SJSA1 (cell line): Measurements from ENCODE around the gene SCYL1. TPM values are rescaled to one million over a fixed set of nuclear protein-coding genes. Genes with fewer than 3 reads are reported as not detected.

Source experiments
- DNase-seq, 2 experiments: peaks; one replicate each; pipeline ENCODE4 v3.0.0-alpha.2; 2015 to 2020; ENCODE audit warnings: low spot score in 2 of 2, low read depth in 1 of 2
- H3K27ac ChIP-seq: fragments of 250-450 bp; sonication (Bioruptor Pico); 2 replicates; pipeline ENCODE4 v1.5.1; 2020; ENCODE audit warnings: mild to moderate bottlenecking, moderate library complexity
- H3K27me3 ChIP-seq: fragments of 250-450 bp; sonication (Bioruptor Pico); replicated peaks from 2 replicates; pipeline ENCODE4 v1.5.1; 2020; ENCODE audit warnings: mild to moderate bottlenecking, moderate library complexity
- H3K36me3 ChIP-seq: fragments of 250-450 bp; sonication (Bioruptor Pico); 2 replicates; pipeline ENCODE4 v1.5.1; 2020; ENCODE audit warnings: mild to moderate bottlenecking
- H3K4me1 ChIP-seq: fragments of 250-450 bp; sonication (Bioruptor Pico); replicated peaks from 2 replicates; pipeline ENCODE4 v1.6.1; 2021; ENCODE audit warnings: mild to moderate bottlenecking
- H3K4me3 ChIP-seq: fragments of 250-450 bp; sonication (Bioruptor Pico); 2 replicates; pipeline ENCODE4 v1.5.1; 2020; ENCODE audit warnings: mild to moderate bottlenecking
- H3K9me3 ChIP-seq: fragments of 250-450 bp; sonication (Bioruptor Pico); replicated peaks from 2 replicates; pipeline ENCODE4 v1.5.1; 2020; ENCODE audit warnings: mild to moderate bottlenecking
- total RNA-seq: library from RNA; depleted of rRNA; stranded (reverse); fragments of >200 nt; shearing (Covaris generic); gene quantifications from 2 replicates; pipeline ENCODE4 v1.2.3, GENCODE V29; 2014

SCYL1 gene
- total RNA-seq, 1 experiment from 2014 or later = 130 TPM

GRCh38 chr11:65498977-65499712 is 25.7 kb upstream of the SCYL1 start, which contains the start of gene MALAT1:
Gene MALAT1 (plus strand): TSS chr11:65499045.
- Histone ChIP-seq H3K4me1 (peaks cover 41% of the 10 kb centered on the region), H3K4me3 (peak within 1 kb of the TSS; percentile 59), H3K36me3 (peaks cover 52% of the 10 kb centered on the region), H3K27me3 (peaks cover 23% of the 10 kb centered on the region), H3K27ac (peak within 1 kb of the TSS; percentile 98), H3K9me3 (no peaks in the 10 kb centered on the region)
- peak; percentile 98 to 99 for DNase-seq

- peak overlapping the region; percentile 98 for H3K27ac ChIP-seq
- no peak for DNase-seq
- peaks cover 41% of the 10 kb centered on the region for H3K4me1 ChIP-seq
- peak overlapping the region; percentile 59 for H3K4me3 ChIP-seq
- H3K36me3 ChIP-seq = peaks cover 59% of the 10 kb centered on the region
- peaks cover 30% of the 10 kb centered on the region for H3K27me3 ChIP-seq
- no peaks in the 10 kb centered on the region for H3K9me3 ChIP-seq
Measured at GRCh38 chr11:65499713-65500386, 25.0 kb upstream of the SCYL1 start.

GRCh38 chr11:65500387-65501185 is 24.3 kb upstream of the SCYL1 start:
- H3K4me3 ChIP-seq = peak overlapping the region; percentile 59
- H3K27me3 ChIP-seq = peaks cover 35% of the 10 kb centered on the region
- peak overlapping the region; percentile 98 for H3K27ac ChIP-seq
- peaks cover 49% of the 10 kb centered on the region for H3K4me1 ChIP-seq
- DNase-seq = peak; percentile 73 to 87
- H3K36me3 ChIP-seq = peaks cover 66% of the 10 kb centered on the region
- no peaks in the 10 kb centered on the region for H3K9me3 ChIP-seq

- Histone ChIP-seq H3K9me3 (no peaks in the 10 kb centered on the region), H3K4me3 (peak overlapping the region; percentile 59), H3K36me3 (peaks cover 72% of the 10 kb centered on the region), H3K4me1 (peaks cover 49% of the 10 kb centered on the region), H3K27ac (peak overlapping the region; percentile 98), H3K27me3 (peaks cover 38% of the 10 kb centered on the region)
- DNase-seq = no peak
Measured at GRCh38 chr11:65501186-65501471, 23.8 kb upstream of the SCYL1 start.

GRCh38 chr11:65501472-65502273 is 23.2 kb upstream of the SCYL1 start:
- DNase-seq = peak in 1 of 2 experiments; percentile 78
- Histone ChIP-seq H3K27ac (peak overlapping the region; percentile 98), H3K4me1 (peaks cover 49% of the 10 kb centered on the region), H3K9me3 (peaks cover 5% of the 10 kb centered on the region; the same call in 1 of the 2 replicates), H3K27me3 (peaks cover 43% of the 10 kb centered on the region), H3K36me3 (peaks cover 77% of the 10 kb centered on the region), H3K4me3 (peak overlapping the region; percentile 59)

- Histone ChIP-seq H3K9me3 (peaks cover 11% of the 10 kb centered on the region; the same call in 1 of the 2 replicates), H3K27ac (peak overlapping the region; percentile 98), H3K27me3 (peaks cover 49% of the 10 kb centered on the region), H3K4me3 (peak overlapping the region; percentile 59), H3K4me1 (peaks cover 49% of the 10 kb centered on the region), H3K36me3 (peaks cover 83% of the 10 kb centered on the region)
- DNase-seq = peak in 1 of 2 experiments; percentile 79
Measured at GRCh38 chr11:65502274-65502554, 22.7 kb upstream of the SCYL1 start.

GRCh38 chr11:65502555-65503367 is 22.1 kb upstream of the SCYL1 start:
- Histone ChIP-seq H3K27ac (peak overlapping the region; percentile 98), H3K4me3 (peak overlapping the region; percentile 59), H3K36me3 (peaks cover 88% of the 10 kb centered on the region), H3K9me3 (peaks cover 16% of the 10 kb centered on the region), H3K27me3 (peaks cover 54% of the 10 kb centered on the region), H3K4me1 (peaks cover 52% of the 10 kb centered on the region)
- peak in 1 of 2 experiments; percentile 77 for DNase-seq

GRCh38 chr11:65503368-65503948 is 21.4 kb upstream of the SCYL1 start:
- Histone ChIP-seq H3K4me1 (peaks cover 51% of the 10 kb centered on the region), H3K27me3 (peaks cover 56% of the 10 kb centered on the region), H3K36me3 (peaks cover 90% of the 10 kb centered on the region), H3K27ac (peak overlapping the region; percentile 98), H3K9me3 (peaks cover 17% of the 10 kb centered on the region), H3K4me3 (peak overlapping the region; percentile 59)
- no peak for DNase-seq

- DNase-seq = peak in 1 of 2 experiments; percentile 86
- peaks cover 48% of the 10 kb centered on the region for H3K4me1 ChIP-seq
- H3K27ac ChIP-seq = peak overlapping the region; percentile 98
- peaks cover 55% of the 10 kb centered on the region for H3K27me3 ChIP-seq
- peaks cover 17% of the 10 kb centered on the region for H3K9me3 ChIP-seq
- peaks cover 89% of the 10 kb centered on the region for H3K36me3 ChIP-seq
- peak overlapping the region; percentile 59 for H3K4me3 ChIP-seq
Measured at GRCh38 chr11:65503949-65504673, 20.8 kb upstream of the SCYL1 start.

- Histone ChIP-seq H3K27me3 (peaks cover 51% of the 10 kb centered on the region), H3K36me3 (peaks cover 81% of the 10 kb centered on the region), H3K4me1 (peaks cover 48% of the 10 kb centered on the region), H3K27ac (peak overlapping the region; percentile 24), H3K4me3 (peak overlapping the region; percentile 59), H3K9me3 (peaks cover 17% of the 10 kb centered on the region)
- DNase-seq = peak in 1 of 2 experiments; percentile 72
Measured at GRCh38 chr11:65504674-65505465, 20.0 kb upstream of the SCYL1 start.
